CD14-positive monocyte (primary cell): ENCODE results near the gene FBH1. TPM values are rescaled to one million over a fixed set of nuclear protein-coding genes. Genes with fewer than 3 reads are reported as not detected.

ENCODE experiments used
- DNase-seq, 3 donors: peaks; one replicate each; pipeline ENCODE4 v3.0.0-alpha.2; 2011 to 2022
- H2AFZ ChIP-seq: 2 replicates; pipeline ENCODE4 v1.6.0; 2012; ENCODE audit warnings: mild to moderate bottlenecking, low read depth, low read length, inconsistent platforms; ENCODE audit not compliant: insufficient read depth, poor library complexity, severe bottlenecking
- H3K27ac ChIP-seq, 2 donors: 1 replicate in 1 of 2; 2 replicates in 1 of 2; pipeline ENCODE4 v1.5.1; 2012 to 2013; ENCODE audit warnings: low read length in 2 of 2, control low read depth in 1 of 2, inconsistent platforms in 1 of 2, low read depth in 1 of 2, mild to moderate bottlenecking in 1 of 2
- H3K27me3 ChIP-seq, 2 donors: one replicate each; pipeline versions ENCODE4 v1.6.0 to v1.6.1; 2011 to 2013; ENCODE audit warnings: low read length in 2 of 2; ENCODE audit not compliant: control insufficient read depth in 2 of 2, insufficient read depth in 2 of 2
- H3K36me3 ChIP-seq, 2 donors: replicated peaks in 1 of 2; 1 replicate in 1 of 2; 2 replicates in 1 of 2; pipeline versions ENCODE4 v1.5.1 to v1.6.1; 2012 to 2013; ENCODE audit warnings: low read length in 2 of 2, control low read depth in 1 of 2, inconsistent platforms in 1 of 2, mild to moderate bottlenecking in 1 of 2; ENCODE audit not compliant: insufficient read depth in 2 of 2, control insufficient read depth in 1 of 2
- H3K4me1 ChIP-seq, 2 donors: 1 replicate in 1 of 2; 2 replicates in 1 of 2; pipeline versions ENCODE4 v1.5.1 to v1.6.1; 2012 to 2013; ENCODE audit warnings: low read length in 2 of 2, control low read depth in 1 of 2, inconsistent platforms in 1 of 2, mild to moderate bottlenecking in 1 of 2, moderate library complexity in 1 of 2; ENCODE audit not compliant: insufficient read depth in 2 of 2, control insufficient read depth in 1 of 2
- H3K4me2 ChIP-seq: replicated peaks from 2 replicates; pipeline ENCODE3; 2012; ENCODE audit warnings: low read length, moderate library complexity, mild to moderate bottlenecking; ENCODE audit not compliant: poor library complexity, severe bottlenecking; ENCODE audit errors: extremely low read depth
- H3K4me3 ChIP-seq, 3 experiments: fragments of 200-600 bp in 1 of 3; sonication (generic) in 1 of 3; replicated peaks in 1 of 3; 1 replicate in 2 of 3; 2 replicates in 1 of 3; pipeline ENCODE4 v1.5.1; 2011 to 2013; ENCODE audit warnings: low read length in 3 of 3, mild to moderate bottlenecking in 3 of 3, control low read depth in 2 of 3, low read depth in 2 of 3, inconsistent platforms in 1 of 3, moderate library complexity in 1 of 3
- H3K79me2 ChIP-seq: 2 replicates; pipeline ENCODE4 v1.6.0; 2012; ENCODE audit warnings: mild to moderate bottlenecking, control low read depth, inconsistent platforms, low read length, moderate library complexity; ENCODE audit not compliant: insufficient read depth
- H3K9ac ChIP-seq: 2 replicates; pipeline ENCODE4 v1.6.0; 2017; ENCODE audit warnings: low read length, mild to moderate bottlenecking; ENCODE audit not compliant: insufficient read depth, poor library complexity, severe bottlenecking
- H3K9me3 ChIP-seq, 2 donors: replicated peaks in 1 of 2; 1 replicate in 1 of 2; 2 replicates in 1 of 2; pipeline versions ENCODE4 v1.5.1 to v1.6.1; 2012 to 2013; ENCODE audit warnings: low read length in 2 of 2, control low read depth in 1 of 2; ENCODE audit not compliant: control insufficient read depth in 1 of 2, insufficient read depth in 1 of 2
- H4K20me1 ChIP-seq: 2 replicates; pipeline ENCODE4 v1.6.0; 2012; ENCODE audit warnings: mild to moderate bottlenecking, low read length, control low read depth, moderate library complexity; ENCODE audit not compliant: insufficient read depth
- H3K27ac Mint-ChIP-seq, 7 donors: one replicate each; pipeline ENCODE4 v1.8.0; 2020; ENCODE audit warnings: mild to moderate bottlenecking in 7 of 7, mixed read lengths in 7 of 7, moderate library complexity in 6 of 7, inconsistent platforms in 2 of 7
- H3K27me3 Mint-ChIP-seq, 3 donors: one replicate each; pipeline ENCODE4 v1.8.0; 2021 to 2022; ENCODE audit warnings: low read depth in 3 of 3, mild to moderate bottlenecking in 3 of 3, mixed read lengths in 3 of 3, moderate library complexity in 3 of 3, inconsistent platforms in 1 of 3
- H3K36me3 Mint-ChIP-seq, 2 donors: one replicate each; pipeline ENCODE4 v1.8.0; 2020; ENCODE audit warnings: mixed read lengths in 2 of 2, inconsistent platforms in 1 of 2, mild to moderate bottlenecking in 1 of 2
- H3K4me1 Mint-ChIP-seq: one replicate; pipeline ENCODE4 v1.8.0; 2020; ENCODE audit warnings: mild to moderate bottlenecking, mixed read lengths
- H3K4me3 Mint-ChIP-seq, 2 donors: one replicate each; pipeline ENCODE4 v1.8.0; 2020; ENCODE audit warnings: mild to moderate bottlenecking in 2 of 2, mixed read lengths in 2 of 2, moderate library complexity in 1 of 2
- H3K9me3 Mint-ChIP-seq, 7 donors: one replicate each; pipeline ENCODE4 v1.8.0; 2020 to 2022; ENCODE audit warnings: mixed read lengths in 7 of 7, mild to moderate bottlenecking in 6 of 7, moderate library complexity in 6 of 7, inconsistent platforms in 2 of 7
- CTCF ChIP-seq: fragments of 200-600 bp; IDR thresholded peaks from one replicate; pipeline ENCODE4 v1.8.0; 2022; ENCODE audit warnings: antibody characterized with exemption, mild to moderate bottlenecking
- WGBS: methylation state at CpG from one replicate; pipeline ENCODE4 v1.1.5; 2013; ENCODE audit warnings: missing lambda C conversion rate; ENCODE audit not compliant: insufficient coverage; 5-methylcytosine and 5-hydroxymethylcytosine counted together
- intact Hi-C, 2 donors: fragments of 100-400 bp; cut with micrococcal nuclease; formaldehyde crosslinking; loops; one replicate each; pipeline versions ENCODE4 v1.15.0 to v1.15.1; 2023
- polyA plus RNA-seq, 3 donors: library from polyadenylated mRNA; depleted of rRNA in 1 of 3; unstranded in 2 of 3; stranded (reverse) in 1 of 3; fragments of 300-500 nt in 2 of 3; fragments of >200 nt in 1 of 3; fragmentation: Illumina TruSeq in 2 of 3; gene quantifications; 1 replicate in 2 of 3; 2 replicates in 1 of 3; pipeline ENCODE4 v1.2.3, GENCODE V29; 2012 to 2021

FBH1 gene
- polyA plus RNA-seq, 3 donors, result 33.9 to 73.3 (median 48.3) TPM

- H2AFZ ChIP-seq, result no peak overlapping the region
- Mint-ChIP-seq H3K4me1 (no peaks in the 10 kb centered on the region), H3K9me3 (no peaks in the 10 kb centered on the region), H3K4me3 (no peak overlapping the region), H3K27me3 (no peaks in the 10 kb centered on the region), H3K27ac (peak overlapping the region in 1 of 7 donors; percentile 59), H3K36me3 (peaks cover 88 to 98% of the 10 kb centered on the region in 2 donors)
- H3K9ac ChIP-seq, result no peak overlapping the region
- no peaks in the 10 kb centered on the region for H3K27me3 ChIP-seq
- intact Hi-C loops, result no loop called here
- H3K36me3 ChIP-seq, result peaks cover 97 to 99% of the 10 kb centered on the region in 2 donors
- H4K20me1 ChIP-seq, result no peaks in the 10 kb centered on the region
- H3K79me2 ChIP-seq, result no peaks in the 10 kb centered on the region
- no peaks in the 10 kb centered on the region for H3K4me1 ChIP-seq
- TF ChIP-seq CTCF, result no peak
- DNase-seq, result no peak
- H3K4me2 ChIP-seq, result no peak overlapping the region
- no CpG with 5 or more reads among the region's 4 CpGs for WGBS
- no peaks in the 10 kb centered on the region for H3K9me3 ChIP-seq
- H3K27ac ChIP-seq, result peak overlapping the region in 1 of 2 donors; percentile 23
- H3K4me3 ChIP-seq, result no peak overlapping the region
Observed at GRCh38 chr10:5913736-5914135, 23.7 kb downstream of the FBH1 start.

- Histone ChIP-seq H3K27ac (peak overlapping the region in 1 of 2 donors; percentile 4), H3K9ac (no peak overlapping the region), H3K36me3 (peaks cover 93 to 98% of the 10 kb centered on the region in 2 donors), H3K4me2 (no peak overlapping the region), H4K20me1 (no peaks in the 10 kb centered on the region), H3K9me3 (no peaks in the 10 kb centered on the region), H3K4me1 (no peaks in the 10 kb centered on the region), H3K79me2 (no peaks in the 10 kb centered on the region), H3K27me3 (no peaks in the 10 kb centered on the region), H2AFZ (no peak overlapping the region), H3K4me3 (no peak overlapping the region)
- no peak overlapping the region for H3K4me3 Mint-ChIP-seq
- peak overlapping the region in 1 of 7 donors; percentile 68 for H3K27ac Mint-ChIP-seq
- peaks cover 83 to 94% of the 10 kb centered on the region in 2 donors for H3K36me3 Mint-ChIP-seq
- H3K4me1 Mint-ChIP-seq, result no peaks in the 10 kb centered on the region
- no peak for TF ChIP-seq CTCF
- intact Hi-C loops, result no loop called here
- no peaks in the 10 kb centered on the region for H3K27me3 Mint-ChIP-seq
- H3K9me3 Mint-ChIP-seq, result no peaks in the 10 kb centered on the region
- 94% methylated on average over 9 of the region's 14 CpGs for whole genome bisulfite sequencing
- no peak for DNase-seq
Observed at GRCh38 chr10:5915451-5915850, 25.4 kb downstream of the FBH1 start.
